ENCODE measurements around the gene MEAF6. TPM values are rescaled to one million over a fixed set of nuclear protein-coding genes. Genes with fewer than 3 reads are reported as not detected.

MEAF6 gene
- total and polyA plus RNA-seq, 2 experiments from 2014 or later = 96.2 to 117 TPM

- Histone ChIP-seq H4K20me1 (ENCODE audit: insufficient read depth) (no peaks in the 10 kb centered on the region), H3K4me3 (no peak overlapping the region), H3K4me2 (ENCODE audit: unreplicated experiment) (no peak overlapping the region), H3K36me3 (ENCODE audit: low read depth) (0 out of 2 replicates have a peak, but pooled peaks cover 17% of the 10 kb centered on the region), H3F3A (ENCODE audit: insufficient read depth) (peaks cover 41% of the 10 kb centered on the region), H3K9me3 (ENCODE audit: low read depth) (no peaks in the 10 kb centered on the region), H3K4me1 (ENCODE audit: insufficient read depth) (peaks cover 23% of the 10 kb centered on the region), H3K9me2 (ENCODE audit: insufficient read depth) (no peaks in the 10 kb centered on the region), H3K9ac (no peak overlapping the region), H3K27me3 (replicated peaks; ENCODE audit: insufficient read depth) (no peaks in the 10 kb centered on the region), H3K27ac (no peak overlapping the region), H3K79me2 (ENCODE audit: insufficient read depth) (peaks cover 22% of the 10 kb centered on the region), H2AFZ (no peak overlapping the region)
- WGBS, 2 experiments (ENCODE audit: low coverage in 1 of 2, low lambda C conversion rate in 2 of 2, missing lambda C conversion rate in 2 of 2) = 96 to 97% methylated on average over 7 of the region's 7 CpGs
- in situ Hi-C loops (cut with MboI) = no loop called here
- TF ChIP-seq EZH2 (IDR thresholded peaks at IDR 0.05; ENCODE audit: insufficient read depth, poor library complexity, severe bottlenecking) (no peak), EZH2phosphoT487 (IDR thresholded peaks at IDR 0.05; ENCODE audit: insufficient read depth, low read depth) (no peak)
- no peak for DNase-seq
These were observed 30.1 kb downstream of the MEAF6 start for GRCh38 chr1:37484325-37485051.

- H3K9ac ChIP-seq = no peak overlapping the region
- no peaks in the 10 kb centered on the region for H3K9me2 ChIP-seq (ENCODE audit: insufficient read depth)
- TF ChIP-seq EZH2 (IDR thresholded peaks at IDR 0.05; ENCODE audit: insufficient read depth, poor library complexity, severe bottlenecking) = no peak
- no peak for TF ChIP-seq EZH2phosphoT487 (IDR thresholded peaks at IDR 0.05; ENCODE audit: insufficient read depth, low read depth)
- 0 out of 2 replicates have a peak, but pooled peaks cover 17% of the 10 kb centered on the region for H3K36me3 ChIP-seq (ENCODE audit: low read depth)
- peaks cover 28% of the 10 kb centered on the region for H3K79me2 ChIP-seq (ENCODE audit: insufficient read depth)
- no peak overlapping the region for H3K4me3 ChIP-seq
- H3K27me3 ChIP-seq (replicated peaks; ENCODE audit: insufficient read depth) = no peaks in the 10 kb centered on the region
- no peaks in the 10 kb centered on the region for H4K20me1 ChIP-seq (ENCODE audit: insufficient read depth)
- H3K4me1 ChIP-seq (ENCODE audit: insufficient read depth) = peaks cover 30% of the 10 kb centered on the region
- in situ Hi-C loops (cut with MboI) = no loop called here
- no peaks in the 10 kb centered on the region for H3K9me3 ChIP-seq (ENCODE audit: low read depth)
- no peak for DNase-seq
- no peak overlapping the region for H3K27ac ChIP-seq
- peaks cover 41% of the 10 kb centered on the region for H3F3A ChIP-seq (ENCODE audit: insufficient read depth)
- H2AFZ ChIP-seq = no peak overlapping the region
- H3K4me2 ChIP-seq (ENCODE audit: unreplicated experiment) = no peak overlapping the region
- WGBS, 2 experiments (ENCODE audit: low coverage in 1 of 2, low lambda C conversion rate in 2 of 2, missing lambda C conversion rate in 2 of 2) = 87 to 98% methylated on average over 10 to 15 of the region's 15 CpGs
These were observed 30.8 kb downstream of the MEAF6 start for GRCh38 chr1:37483785-37484184.

- no peaks in the 10 kb centered on the region for H3K27me3 ChIP-seq (replicated peaks; ENCODE audit: insufficient read depth)
- no peak for TF ChIP-seq EZH2phosphoT487 (IDR thresholded peaks at IDR 0.05; ENCODE audit: insufficient read depth, low read depth)
- no peak for TF ChIP-seq EZH2 (IDR thresholded peaks at IDR 0.05; ENCODE audit: insufficient read depth, poor library complexity, severe bottlenecking)
- H3K79me2 ChIP-seq (ENCODE audit: insufficient read depth) = peaks cover 33% of the 10 kb centered on the region
- H3K4me1 ChIP-seq (ENCODE audit: insufficient read depth) = peaks cover 36% of the 10 kb centered on the region
- peaks cover 41% of the 10 kb centered on the region for H3F3A ChIP-seq (ENCODE audit: insufficient read depth)
- no peak overlapping the region for H3K9ac ChIP-seq
- no peaks in the 10 kb centered on the region for H3K9me3 ChIP-seq (ENCODE audit: low read depth)
- WGBS, 2 experiments (ENCODE audit: low coverage in 1 of 2, low lambda C conversion rate in 2 of 2, missing lambda C conversion rate in 2 of 2) = 89 to 91% methylated on average over 24 to 29 of the region's 29 CpGs
- H3K4me3 ChIP-seq = no peak overlapping the region
- H3K4me2 ChIP-seq (ENCODE audit: unreplicated experiment) = no peak overlapping the region
- H4K20me1 ChIP-seq (ENCODE audit: insufficient read depth) = no peaks in the 10 kb centered on the region
- no peak overlapping the region for H3K27ac ChIP-seq
- in situ Hi-C loops (cut with MboI) = no loop called here
- no peaks in the 10 kb centered on the region for H3K9me2 ChIP-seq (ENCODE audit: insufficient read depth)
- H2AFZ ChIP-seq = no peak overlapping the region
- DNase-seq = no peak
- H3K36me3 ChIP-seq (ENCODE audit: low read depth) = 0 out of 2 replicates have a peak, but pooled peaks cover 17% of the 10 kb centered on the region
These were observed 31.5 kb downstream of the MEAF6 start for GRCh38 chr1:37482796-37483744.

GRCh38 chr1:37482004-37482785 lies 32.4 kb downstream of the MEAF6 start:
- Histone ChIP-seq H2AFZ (no peak overlapping the region), H3K27me3 (replicated peaks; ENCODE audit: insufficient read depth) (no peaks in the 10 kb centered on the region), H3K4me3 (no peak overlapping the region), H3K9me2 (ENCODE audit: insufficient read depth) (no peaks in the 10 kb centered on the region), H4K20me1 (ENCODE audit: insufficient read depth) (no peaks in the 10 kb centered on the region), H3K9ac (no peak overlapping the region), H3K9me3 (ENCODE audit: low read depth) (no peaks in the 10 kb centered on the region), H3K36me3 (ENCODE audit: low read depth) (0 out of 2 replicates have a peak, but pooled peaks cover 17% of the 10 kb centered on the region), H3K79me2 (ENCODE audit: insufficient read depth) (peaks cover 42% of the 10 kb centered on the region), H3K27ac (no peak overlapping the region), H3F3A (ENCODE audit: insufficient read depth) (peaks cover 43% of the 10 kb centered on the region), H3K4me2 (ENCODE audit: unreplicated experiment) (no peak overlapping the region), H3K4me1 (ENCODE audit: insufficient read depth) (peaks cover 44% of the 10 kb centered on the region)
- 92 to 95% methylated on average over 17 to 18 of the region's 18 CpGs for WGBS, 2 experiments (ENCODE audit: low coverage in 1 of 2, low lambda C conversion rate in 2 of 2, missing lambda C conversion rate in 2 of 2)
- TF ChIP-seq EZH2 (IDR thresholded peaks at IDR 0.05; ENCODE audit: insufficient read depth, poor library complexity, severe bottlenecking) (no peak), EZH2phosphoT487 (IDR thresholded peaks at IDR 0.05; ENCODE audit: insufficient read depth, low read depth) (no peak)
- DNase-seq = no peak
- in situ Hi-C loops (cut with MboI) = no loop called here
